ENCODE measurements around the gene DNAH9. TPM values are rescaled to one million over a fixed set of nuclear protein-coding genes. Genes with fewer than 3 reads are reported as not detected.

DNAH9 gene
- total RNA-seq, 3 donors from 2014 or later (not counting 1 experiment from before 2014, with no cell fraction given): not detected

GRCh38 chr17:11561281-11561680 is 37.0 kb upstream of the DNAH9 start:
- Histone ChIP-seq H3K27me3 (ENCODE audit: control insufficient read depth, insufficient read depth, low read length) (no peaks in the 10 kb centered on the region), H3K27ac (ENCODE audit: low read length) (no peak overlapping the region), H3K4me3 (ENCODE audit: low read length) (no peak overlapping the region), H3K9me3 (ENCODE audit: control insufficient read depth, insufficient read depth, low read length) (peaks cover 8% of the 10 kb centered on the region), H3K4me1 (ENCODE audit: control insufficient read depth, insufficient read depth, low read length) (no peaks in the 10 kb centered on the region), H3K36me3 (ENCODE audit: control insufficient read depth, insufficient read depth, low read length) (no peaks in the 10 kb centered on the region)
- ATAC-seq (no peak), DNase-seq (no peak)
- 78% methylated on average over 1 of the region's 1 CpG for WGBS (ENCODE audit: insufficient coverage)
- Mint-ChIP-seq H3K27ac (no peak overlapping the region), H3K36me3 (no peaks in the 10 kb centered on the region), H3K4me1 (no peaks in the 10 kb centered on the region), H3K4me3 (no peak overlapping the region), H3K9me3 (peaks cover 7 to 12% of the 10 kb centered on the region in 2 donors), H3K27me3 (ENCODE audit: low read depth in 2 of 2) (no peaks in the 10 kb centered on the region)
- TF ChIP-seq, protein P1, sequence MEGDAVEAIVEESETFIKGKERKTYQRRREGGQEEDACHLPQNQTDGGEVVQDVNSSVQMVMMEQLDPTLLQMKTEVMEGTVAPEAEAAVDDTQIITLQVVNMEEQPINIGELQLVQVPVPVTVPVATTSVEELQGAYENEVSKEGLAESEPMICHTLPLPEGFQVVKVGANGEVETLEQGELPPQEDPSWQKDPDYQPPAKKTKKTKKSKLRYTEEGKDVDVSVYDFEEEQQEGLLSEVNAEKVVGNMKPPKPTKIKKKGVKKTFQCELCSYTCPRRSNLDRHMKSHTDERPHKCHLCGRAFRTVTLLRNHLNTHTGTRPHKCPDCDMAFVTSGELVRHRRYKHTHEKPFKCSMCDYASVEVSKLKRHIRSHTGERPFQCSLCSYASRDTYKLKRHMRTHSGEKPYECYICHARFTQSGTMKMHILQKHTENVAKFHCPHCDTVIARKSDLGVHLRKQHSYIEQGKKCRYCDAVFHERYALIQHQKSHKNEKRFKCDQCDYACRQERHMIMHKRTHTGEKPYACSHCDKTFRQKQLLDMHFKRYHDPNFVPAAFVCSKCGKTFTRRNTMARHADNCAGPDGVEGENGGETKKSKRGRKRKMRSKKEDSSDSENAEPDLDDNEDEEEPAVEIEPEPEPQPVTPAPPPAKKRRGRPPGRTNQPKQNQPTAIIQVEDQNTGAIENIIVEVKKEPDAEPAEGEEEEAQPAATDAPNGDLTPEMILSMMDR (IDR thresholded peaks at IDR 0.05): no peak
- intact Hi-C loops (cut with micrococcal nuclease): no loop called here

DNA sequence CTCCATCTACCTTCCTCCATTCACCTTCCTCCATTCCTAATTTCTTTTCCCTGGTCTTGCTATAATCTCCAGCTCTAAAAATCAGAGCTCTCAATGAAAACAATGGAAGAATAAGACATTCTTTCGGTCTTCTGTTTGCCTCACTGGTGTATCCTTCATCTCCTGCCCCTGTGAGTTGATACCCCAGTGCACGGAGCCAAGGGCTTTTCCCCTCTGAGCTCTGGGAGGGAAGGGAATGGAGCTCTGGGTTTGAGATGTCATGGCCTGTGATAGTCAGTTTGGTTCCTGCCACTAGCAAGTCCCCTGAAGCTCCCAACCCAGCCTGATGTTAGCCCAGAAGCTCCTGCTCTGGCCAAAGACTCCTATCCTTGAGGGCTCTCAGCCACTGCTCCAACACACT is 36.6 kb upstream of the DNAH9 start:
- Mint-ChIP-seq H3K4me1 (no peaks in the 10 kb centered on the region), H3K27me3 (ENCODE audit: low read depth in 2 of 2) (no peaks in the 10 kb centered on the region), H3K36me3 (no peaks in the 10 kb centered on the region), H3K27ac (no peak overlapping the region), H3K4me3 (no peak overlapping the region), H3K9me3 (peaks cover 8 to 9% of the 10 kb centered on the region in 2 donors)
- intact Hi-C loops (cut with micrococcal nuclease): no loop called here
- H3K36me3 ChIP-seq (ENCODE audit: control insufficient read depth, insufficient read depth, low read length): no peaks in the 10 kb centered on the region
- H3K9me3 ChIP-seq (ENCODE audit: control insufficient read depth, insufficient read depth, low read length): peaks cover 8% of the 10 kb centered on the region
- WGBS (ENCODE audit: insufficient coverage): 58% methylated on average over 2 of the region's 2 CpGs
- no peak overlapping the region for H3K4me3 ChIP-seq (ENCODE audit: low read length)
- no peak for DNase-seq
- TF ChIP-seq, protein P1 (IDR thresholded peaks at IDR 0.05): no peak
- no peaks in the 10 kb centered on the region for H3K27me3 ChIP-seq (ENCODE audit: control insufficient read depth, insufficient read depth, low read length)
- ATAC-seq: no peak
- no peaks in the 10 kb centered on the region for H3K4me1 ChIP-seq (ENCODE audit: control insufficient read depth, insufficient read depth, low read length)
- no peak overlapping the region for H3K27ac ChIP-seq (ENCODE audit: low read length)

DNA sequence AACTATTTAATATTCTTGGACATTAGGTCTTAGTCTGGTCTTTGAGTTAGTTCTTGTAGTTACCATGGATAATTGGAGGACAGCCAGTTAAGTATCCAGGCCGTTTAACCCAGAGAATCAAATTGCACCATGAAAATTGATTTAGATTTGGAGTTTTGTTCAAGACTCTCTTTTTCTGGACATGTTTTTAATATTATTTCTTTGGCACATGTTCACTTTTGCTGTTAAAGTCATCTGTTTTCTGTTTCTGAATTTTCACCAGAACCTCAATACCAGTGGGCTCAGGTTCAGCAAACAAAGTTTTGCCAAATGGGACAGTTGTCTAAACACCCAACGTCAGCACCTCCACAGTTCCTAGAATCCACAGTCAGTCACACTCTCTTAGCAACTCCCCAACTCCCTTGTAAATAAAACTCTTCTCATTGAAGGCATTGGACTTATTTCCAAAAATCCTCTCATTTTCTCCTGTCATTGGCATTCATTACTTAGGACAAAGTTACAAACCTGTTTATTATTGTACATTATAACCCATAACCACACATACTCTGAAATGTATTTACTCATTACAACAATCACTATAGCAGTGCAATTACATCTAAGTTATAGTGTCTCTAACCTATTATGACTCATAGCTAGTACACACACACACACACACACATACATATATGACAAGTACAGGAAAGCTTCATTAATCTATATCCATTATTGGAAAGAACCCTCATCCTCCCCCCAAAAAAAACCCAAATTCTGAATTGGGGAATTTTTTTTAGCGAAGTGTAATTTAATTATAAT is 33.5 kb upstream of the DNAH9 start:
- Mint-ChIP-seq H3K4me1 (no peaks in the 10 kb centered on the region), H3K9me3 (peaks cover 12% of the 10 kb centered on the region in 2 donors), H3K4me3 (no peak overlapping the region), H3K36me3 (no peaks in the 10 kb centered on the region), H3K27ac (no peak overlapping the region), H3K27me3 (ENCODE audit: low read depth in 2 of 2) (no peaks in the 10 kb centered on the region)
- H3K27me3 ChIP-seq (ENCODE audit: control insufficient read depth, insufficient read depth, low read length): no peaks in the 10 kb centered on the region
- intact Hi-C loops (cut with micrococcal nuclease): no loop called here
- DNase-seq (no peak), ATAC-seq (no peak)
- no peaks in the 10 kb centered on the region for H3K36me3 ChIP-seq (ENCODE audit: control insufficient read depth, insufficient read depth, low read length)
- H3K9me3 ChIP-seq (ENCODE audit: control insufficient read depth, insufficient read depth, low read length): no peaks in the 10 kb centered on the region
- TF ChIP-seq, protein P1 (IDR thresholded peaks at IDR 0.05): no peak
- H3K4me3 ChIP-seq (ENCODE audit: low read length): no peak overlapping the region
- no peak overlapping the region for H3K27ac ChIP-seq (ENCODE audit: low read length)
- no peaks in the 10 kb centered on the region for H3K4me1 ChIP-seq (ENCODE audit: control insufficient read depth, insufficient read depth, low read length)
- 68% methylated on average over 2 of the region's 3 CpGs for WGBS (ENCODE audit: insufficient coverage)

GRCh38 chr17:11565591-11565990 is 32.7 kb upstream of the DNAH9 start:
- Mint-ChIP-seq H3K4me1 (no peaks in the 10 kb centered on the region), H3K27ac (no peak overlapping the region), H3K36me3 (no peaks in the 10 kb centered on the region), H3K9me3 (peaks cover 12% of the 10 kb centered on the region in 2 donors), H3K27me3 (ENCODE audit: low read depth in 2 of 2) (no peaks in the 10 kb centered on the region), H3K4me3 (no peak overlapping the region)
- Histone ChIP-seq H3K27ac (ENCODE audit: low read length) (no peak overlapping the region), H3K4me3 (ENCODE audit: low read length) (no peak overlapping the region), H3K4me1 (ENCODE audit: control insufficient read depth, insufficient read depth, low read length) (no peaks in the 10 kb centered on the region), H3K27me3 (ENCODE audit: control insufficient read depth, insufficient read depth, low read length) (no peaks in the 10 kb centered on the region), H3K9me3 (ENCODE audit: control insufficient read depth, insufficient read depth, low read length) (no peaks in the 10 kb centered on the region), H3K36me3 (ENCODE audit: control insufficient read depth, insufficient read depth, low read length) (no peaks in the 10 kb centered on the region)
- intact Hi-C loops (cut with micrococcal nuclease): no loop called here
- DNase-seq: no peak
- TF ChIP-seq, protein P1 (IDR thresholded peaks at IDR 0.05): no peak
- 82% methylated on average over 4 of the region's 4 CpGs for WGBS (ENCODE audit: insufficient coverage)
- ATAC-seq: no peak

All from natural killer cell (primary cell).